Vagina (tissue), 2 donors: ENCODE measurements around the gene GSG1L.

ENCODE experiments used
- CTCF ChIP-seq, 3 experiments: fragments of 450-650 bp in 2 of 3; fragments of 200-600 bp in 1 of 3; sonication (generic) in 1 of 3; IDR thresholded peaks; one replicate each; pipeline ENCODE4 v1.5.1; 2017 to 2019; ENCODE audit warnings: antibody characterized with exemption in 3 of 3, mild to moderate bottlenecking in 2 of 3, moderate library complexity in 2 of 3
- POLR2A ChIP-seq, 2 donors: fragments of 450-650 bp; IDR thresholded peaks; one replicate each; pipeline ENCODE4 v1.6.1; 2017; ENCODE audit warnings: antibody characterized with exemption in 2 of 2, mild to moderate bottlenecking in 2 of 2, moderate library complexity in 2 of 2

GRCh38 chr16:27776556-27777225 is 286.8 kb downstream of the GSG1L start:
- TF ChIP-seq CTCF (IDR thresholded peaks at IDR 0.05), result no peak
- no peak for TF ChIP-seq POLR2A (IDR thresholded peaks at IDR 0.05)
